Stimulated activated CD8-positive, alpha-beta memory T cell treated with anti-CD3 and anti-CD28 coated beads, Interleukin-15, amount 100 ng/mL, for 1 hour (primary cell): ENCODE results near the gene KIF17.

Experiments used
- DNase-seq: peaks from one replicate; pipeline ENCODE4 v3.0.0-alpha.2; 2020; ENCODE audit warnings: low read depth

KIF17 gene

DNA sequence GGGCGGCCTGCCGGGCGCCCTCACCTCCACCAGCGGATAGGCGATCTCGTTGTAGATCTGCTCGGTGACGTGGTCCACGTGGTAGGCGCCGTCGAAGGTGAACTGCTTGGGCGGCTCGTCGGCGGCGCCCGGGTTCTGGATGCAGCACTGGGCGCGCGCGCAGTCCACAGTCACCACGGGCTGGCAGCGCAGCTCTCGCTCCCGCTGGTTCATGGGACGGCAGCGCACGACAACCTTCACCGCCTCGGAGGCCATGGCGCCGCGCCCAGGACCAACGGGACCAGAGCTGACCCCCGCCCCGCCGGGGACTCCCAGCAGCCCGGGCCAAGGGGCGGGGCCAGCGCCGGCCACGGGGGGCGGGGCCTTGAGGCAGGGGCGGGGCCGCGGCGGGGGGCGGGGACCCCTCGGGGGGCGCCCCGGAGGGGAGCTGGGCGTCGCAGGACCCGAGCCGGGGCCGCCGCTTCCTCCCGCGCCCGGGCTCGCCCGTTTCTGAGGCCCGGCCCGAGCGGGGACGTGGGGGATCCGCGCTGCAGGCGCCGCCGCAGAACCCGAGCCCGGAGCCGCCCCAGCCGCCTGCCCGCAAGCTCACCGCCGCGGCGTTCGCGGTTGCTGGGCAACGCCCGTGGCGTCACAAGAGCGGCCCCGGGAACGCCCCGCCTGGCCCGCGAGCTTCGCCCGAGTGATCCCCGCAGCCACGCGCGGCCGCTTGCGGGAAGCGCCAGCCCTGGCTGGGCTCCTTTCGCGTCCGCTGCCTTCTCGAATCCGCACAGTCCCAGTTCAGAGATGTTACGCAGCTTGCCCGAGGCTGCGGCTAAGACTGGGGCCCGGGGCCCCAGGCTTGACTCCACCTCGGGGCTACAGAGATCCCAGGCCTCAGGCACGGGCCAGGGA lies at the start of gene KIF17:
KIF17 (minus strand) TSS at position 556 of the 891 bp plus-strand sequence; CDS start at position 255, 301 bp downstream.
- DNase-seq = peak; percentile 25

DNA sequence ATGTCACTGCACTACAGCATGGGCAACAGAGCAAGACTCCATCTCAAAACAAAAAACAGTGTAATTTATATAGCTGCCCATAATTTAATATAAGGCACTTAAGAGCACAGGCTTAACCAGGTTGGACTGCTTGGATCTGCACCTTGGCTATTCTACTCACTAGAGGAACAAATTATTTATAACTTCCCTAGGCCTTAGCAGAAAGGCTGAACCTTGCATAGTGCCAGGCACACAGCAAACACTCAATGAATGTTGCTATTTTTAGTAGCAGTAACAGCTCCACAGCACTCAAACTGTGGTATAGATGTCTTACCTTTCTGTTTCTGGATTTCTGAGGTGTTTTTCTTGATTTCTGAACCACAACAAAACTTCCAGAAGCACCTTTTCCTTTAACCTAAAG lies 49.5 kb upstream of the KIF17 start:
- no peak for DNase-seq

DNA sequence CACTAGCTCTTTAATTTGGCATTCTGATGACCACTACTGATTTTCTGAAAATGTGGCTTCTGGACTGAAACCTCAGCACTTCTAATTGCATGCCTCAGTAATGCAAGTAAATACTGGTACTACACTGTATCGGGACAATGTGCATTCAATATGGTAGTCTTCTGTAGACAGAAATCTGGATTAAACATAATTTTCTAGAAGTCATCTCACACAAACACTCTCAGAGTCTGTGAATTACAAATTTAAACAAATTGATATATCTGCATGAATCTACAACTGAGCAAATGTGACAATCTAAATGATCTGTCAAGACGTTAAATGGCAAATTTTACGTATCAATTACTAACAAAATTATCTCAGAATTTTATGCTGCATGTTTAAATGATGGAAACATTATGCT lies 45.6 kb upstream of the KIF17 start:
- DNase-seq = no peak

DNA sequence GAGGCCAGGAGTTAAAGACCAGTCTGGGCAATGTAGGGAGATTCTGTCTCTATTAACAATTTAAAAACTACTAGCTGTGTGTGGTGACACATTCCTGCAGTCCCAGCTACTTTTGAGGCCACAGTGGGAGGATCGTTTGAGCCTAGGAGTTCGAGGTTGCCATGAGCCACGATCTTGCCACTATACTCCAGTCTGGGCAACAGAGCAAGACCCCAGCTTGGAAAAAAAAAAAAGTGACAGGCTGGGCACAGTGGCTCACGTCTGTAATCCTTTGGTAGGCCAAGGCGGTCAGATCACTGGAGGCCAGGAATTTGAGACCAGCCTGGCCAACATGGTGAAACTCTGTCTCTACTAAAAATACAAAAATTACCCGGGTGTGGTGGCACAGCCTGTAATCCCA lies 42.5 kb upstream of the KIF17 start:
- no peak for DNase-seq

DNA sequence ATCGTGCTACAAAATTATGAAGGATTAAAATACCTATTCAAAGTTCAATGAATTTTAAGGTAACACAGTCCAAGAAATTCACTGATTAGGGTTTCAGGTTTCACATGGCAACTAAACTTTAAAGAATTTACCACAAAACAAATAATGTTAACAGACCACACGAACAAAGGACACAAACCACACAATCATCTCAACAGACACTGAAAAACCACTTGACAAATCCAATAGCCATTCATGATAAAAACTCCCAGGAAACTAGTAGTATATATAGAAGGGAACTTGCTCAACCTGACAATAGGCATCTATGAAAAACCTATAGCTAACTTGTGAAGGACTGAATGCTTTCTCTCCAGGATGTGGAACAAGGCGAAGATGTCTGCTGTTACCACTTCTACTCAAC lies 35.8 kb upstream of the KIF17 start:
- DNase-seq = no peak

DNA sequence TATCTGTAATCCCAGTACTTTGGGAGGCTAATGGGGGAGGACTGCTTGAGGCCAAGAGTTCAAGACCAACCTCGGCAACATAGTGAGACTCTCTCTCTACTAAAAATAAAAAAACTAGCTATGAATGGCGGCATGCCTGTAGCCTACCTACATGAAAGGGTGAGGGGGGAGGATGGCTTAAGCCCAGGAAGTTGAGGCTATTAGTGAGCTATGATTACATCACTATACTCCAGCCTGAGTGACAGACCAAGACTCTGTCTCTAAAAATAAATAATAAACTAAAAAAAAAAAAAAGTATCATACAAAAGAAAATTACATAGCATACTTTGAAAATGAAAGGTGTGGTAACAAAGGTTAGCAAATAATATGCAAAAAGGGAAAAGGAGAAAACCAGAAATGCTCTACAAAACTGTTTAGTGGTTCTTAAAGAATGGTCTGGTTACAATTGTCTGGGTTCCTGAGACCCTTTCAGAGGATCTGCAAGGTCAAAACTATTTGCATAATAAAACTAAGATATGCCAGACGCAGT lies 33.7 kb upstream of the KIF17 start:
- no peak for DNase-seq

DNA sequence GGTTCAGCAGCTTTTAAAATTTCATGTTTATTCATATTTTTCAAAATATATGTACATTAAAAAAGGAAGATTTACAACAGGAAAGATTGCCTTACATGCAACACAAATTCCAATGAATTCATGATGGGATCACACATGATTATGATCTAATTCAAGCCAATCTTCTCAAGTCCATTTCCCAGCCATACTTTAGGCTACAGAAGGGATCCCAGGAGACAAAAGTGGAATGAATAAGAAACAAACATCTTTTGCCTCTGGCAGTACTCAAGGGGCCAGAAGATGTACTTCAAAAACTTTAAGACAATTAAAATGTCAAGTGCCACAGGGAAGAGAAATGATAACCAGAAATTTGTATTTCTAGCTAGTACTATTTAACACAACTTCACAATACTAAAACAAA lies 24.9 kb upstream of the KIF17 start:
- no peak for DNase-seq

DNA sequence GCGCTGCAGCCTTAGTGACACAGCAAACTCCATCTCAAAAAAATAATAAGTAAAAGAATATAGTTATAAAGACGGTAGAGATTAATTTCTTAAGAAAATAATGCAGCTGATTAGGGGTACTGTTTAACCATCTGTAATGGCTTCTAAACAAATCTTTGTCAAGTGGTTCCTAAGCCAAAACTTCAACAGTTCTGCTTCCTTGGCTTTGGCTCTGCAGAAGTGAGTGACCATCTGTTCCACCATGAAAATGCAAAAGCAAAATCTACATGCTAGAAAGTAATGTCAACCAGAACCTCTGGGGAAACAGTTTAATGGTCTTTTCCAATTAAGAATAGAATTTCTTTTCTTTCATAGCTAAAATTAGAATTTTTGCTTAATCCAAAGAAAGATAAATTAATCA lies 23.0 kb upstream of the KIF17 start:
- DNase-seq = no peak

DNA sequence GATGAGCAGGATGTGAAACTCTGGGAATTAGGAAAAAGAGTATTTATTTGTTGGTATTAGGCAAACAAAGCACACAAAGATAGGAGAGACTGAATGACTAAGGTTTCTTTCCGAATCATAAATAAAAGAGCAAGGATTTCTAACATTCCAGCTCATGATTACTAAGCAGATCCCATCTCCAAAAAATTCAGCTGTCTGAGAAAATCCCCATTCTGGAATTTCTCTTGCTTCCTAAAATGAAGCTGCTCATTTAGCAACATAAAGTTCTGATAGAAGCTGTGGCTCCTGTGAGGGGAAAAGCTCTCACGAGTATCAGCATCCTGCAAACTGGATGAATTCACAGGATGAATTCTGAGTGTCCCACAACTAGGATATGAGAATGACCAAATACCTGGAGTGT lies 21.4 kb upstream of the KIF17 start:
- no peak for DNase-seq

DNA sequence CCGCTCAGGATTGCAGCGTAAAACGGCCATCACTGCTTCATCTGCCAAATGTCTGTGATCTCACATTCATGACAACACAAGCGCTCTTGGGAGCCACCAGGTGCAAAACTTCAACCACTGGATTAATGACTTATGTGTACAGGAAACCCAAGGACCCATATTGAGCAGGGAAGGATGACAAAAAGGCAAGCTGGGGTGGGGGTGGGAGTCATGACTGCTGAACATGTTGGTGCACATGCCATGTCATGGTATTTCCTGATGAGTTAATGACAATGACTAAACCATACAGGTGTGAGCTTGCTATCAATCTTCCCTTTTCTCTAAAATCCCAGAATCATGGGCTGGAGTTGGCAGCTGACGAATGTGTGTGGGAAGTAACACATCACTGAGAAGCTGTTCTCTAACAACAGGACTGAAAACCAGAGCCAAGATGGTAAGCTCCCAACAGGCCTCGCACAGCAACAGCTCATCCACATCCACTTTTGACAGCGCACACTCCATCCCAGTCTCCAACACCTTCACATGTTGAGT lies 17.8 kb upstream of the KIF17 start:
- no peak for DNase-seq

DNA sequence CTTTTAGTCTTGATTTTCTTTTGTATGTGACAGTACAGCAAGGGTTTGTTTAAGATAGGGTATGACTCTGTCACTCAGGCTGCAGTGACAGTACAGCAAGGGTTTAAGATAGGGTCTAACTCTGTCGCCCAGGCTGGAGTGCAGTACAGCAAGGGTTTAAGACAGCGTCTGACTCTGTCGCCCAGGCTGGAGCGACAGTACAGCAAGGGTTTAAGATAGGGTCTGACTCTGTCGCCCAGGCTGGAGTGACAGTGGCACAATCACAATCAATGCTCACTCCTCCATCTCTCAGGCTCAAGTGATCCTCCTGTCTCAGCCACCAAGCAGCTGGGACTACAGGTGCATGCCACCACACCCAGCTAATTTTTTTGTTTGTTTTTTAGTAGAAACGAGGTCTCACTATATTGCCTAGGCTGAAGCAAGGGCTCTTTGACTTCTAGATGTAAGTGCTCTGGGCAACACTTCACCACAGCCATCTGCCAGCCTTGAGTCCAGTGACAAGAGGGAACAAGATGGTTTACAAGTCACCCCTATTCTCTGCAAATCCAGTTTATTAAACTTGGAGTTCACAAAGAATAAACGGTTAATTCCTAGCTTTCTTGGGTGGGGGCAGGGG lies 15.7 kb upstream of the KIF17 start:
- no peak for DNase-seq

DNA sequence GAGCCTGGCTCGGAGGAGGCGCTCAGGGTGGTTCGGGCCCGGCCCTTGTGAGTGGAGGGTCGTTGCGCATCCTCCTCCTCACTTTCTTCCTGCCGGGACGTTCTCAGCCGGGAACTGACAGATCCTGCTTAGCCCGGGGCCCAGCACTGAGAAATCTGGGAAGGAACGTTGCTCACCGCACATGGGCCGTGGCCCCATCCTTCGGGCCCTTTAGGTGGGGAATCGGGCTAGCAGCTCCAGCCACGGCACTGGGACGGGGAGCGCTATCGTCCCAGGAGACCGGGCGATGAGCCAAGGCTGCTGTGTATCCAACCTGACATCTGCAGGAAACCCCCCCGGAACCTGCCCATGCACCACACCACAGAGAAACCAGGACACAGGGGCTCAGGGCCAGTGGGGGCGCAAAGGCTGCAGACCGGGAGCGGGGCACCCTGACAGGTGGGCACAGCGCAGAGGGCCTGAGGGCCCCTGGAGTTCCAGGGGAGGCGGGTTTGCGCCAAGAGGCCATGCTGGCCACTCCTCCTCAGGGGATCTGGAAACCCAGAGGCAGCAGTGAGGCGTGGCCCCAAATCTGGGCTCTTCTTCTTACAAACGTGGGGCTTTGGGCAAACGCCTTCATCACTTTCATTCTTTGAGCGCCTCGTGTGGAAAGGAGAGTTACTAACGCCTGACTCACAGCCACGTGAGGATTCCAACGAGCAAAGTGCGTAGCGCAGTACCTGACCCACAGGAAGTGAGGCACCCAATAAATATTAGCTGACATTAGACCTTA lies 15.0 kb upstream of the KIF17 start, which contains the start of gene SH2D5:
SH2D5 (minus strand) TSS at position 116 of the 772 bp plus-strand sequence. CDS start 4,659 bp downstream, outside the sequence.
- DNase-seq = peak; percentile 41

DNA sequence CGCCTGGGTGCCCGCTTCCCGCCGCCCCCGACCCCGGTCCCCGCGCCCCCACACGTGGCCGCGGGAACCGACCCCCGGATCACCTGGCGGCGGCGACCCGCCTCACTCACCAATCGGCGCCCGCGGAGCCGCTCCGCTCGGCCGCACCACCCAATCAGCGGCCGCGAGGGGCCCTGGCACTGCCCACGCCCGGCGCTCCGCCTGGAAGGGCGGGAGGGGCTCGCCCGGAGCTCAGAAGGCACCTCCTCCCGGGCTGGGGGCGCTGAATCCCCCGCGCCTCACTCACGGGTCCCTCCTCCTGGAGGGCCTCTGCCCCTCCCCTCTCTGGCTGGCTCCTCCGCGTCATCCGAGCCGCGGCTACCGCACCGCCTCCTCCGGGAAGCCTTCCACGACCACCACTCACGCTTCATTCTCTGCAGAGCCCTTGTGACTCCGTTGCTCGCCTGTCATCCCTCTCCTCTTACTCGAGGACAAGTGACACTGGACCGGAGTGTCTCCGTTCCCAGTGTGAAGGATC lies 14.3 kb upstream of the KIF17 start:
- peak; percentile 16 for DNase-seq

DNA sequence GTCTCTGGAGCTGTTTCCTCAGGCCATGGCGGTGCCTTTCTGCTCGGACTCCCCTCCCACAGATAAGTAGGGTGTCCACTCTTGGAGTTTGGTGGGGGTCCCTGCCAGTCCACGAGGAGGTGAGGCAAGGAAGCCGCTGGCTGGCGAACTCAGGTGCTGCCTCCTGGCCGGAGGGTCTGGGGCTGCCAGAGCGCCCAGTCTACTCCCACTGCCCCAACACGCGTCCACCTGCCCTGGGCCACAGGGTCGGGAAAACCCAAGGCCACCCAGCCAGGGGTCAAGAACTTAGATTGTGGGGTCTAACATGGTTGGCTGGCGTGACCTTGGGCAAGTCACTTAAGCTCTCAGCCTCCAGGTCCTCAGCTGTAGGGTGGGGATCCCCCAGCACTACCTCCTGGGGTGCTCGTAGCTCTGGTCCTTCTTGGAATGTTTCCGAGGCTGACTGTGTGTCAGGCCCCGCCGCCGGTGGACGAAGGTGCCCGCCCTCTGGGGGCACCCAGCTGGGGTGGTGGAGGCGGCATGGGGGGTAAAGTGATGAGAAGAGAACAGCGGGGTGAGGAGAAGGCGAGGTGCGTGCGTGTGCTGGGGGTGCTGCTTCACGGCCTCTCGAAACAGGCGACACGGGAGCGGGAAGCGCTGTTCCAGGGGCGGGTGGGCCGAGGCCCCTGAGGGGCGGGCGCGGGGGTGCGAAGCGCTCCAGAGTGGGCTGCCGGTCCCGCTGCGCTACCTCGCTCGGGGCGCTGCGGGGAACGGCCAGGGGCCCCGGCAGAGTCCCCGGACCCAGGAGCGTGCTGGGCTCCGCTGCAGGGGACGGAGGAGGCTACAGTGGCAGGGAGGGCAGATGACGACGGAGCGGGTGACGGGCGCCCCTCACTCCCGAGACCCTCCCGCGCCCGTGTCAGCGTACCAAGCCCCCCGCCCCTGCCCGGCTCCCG lies 13.5 kb upstream of the KIF17 start:
- DNase-seq = no peak

DNA sequence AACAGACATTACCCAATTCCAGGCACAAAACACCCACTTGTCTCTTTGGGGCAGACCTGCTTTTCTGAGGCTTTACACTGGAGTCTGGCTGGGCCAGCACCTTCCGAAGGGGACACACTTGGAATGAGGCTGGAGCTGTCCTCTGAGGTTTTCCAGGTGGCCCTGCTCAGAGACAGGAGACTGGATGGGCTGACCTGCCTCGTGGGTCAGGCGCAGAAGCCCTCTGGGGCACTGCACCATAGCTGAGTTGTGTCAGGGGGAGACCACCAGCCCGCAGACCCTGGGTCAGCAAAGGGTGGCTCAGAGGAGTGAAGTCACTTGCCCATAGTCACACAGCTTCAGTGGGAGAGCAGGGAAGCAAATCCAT lies 12.9 kb upstream of the KIF17 start:
- no peak for DNase-seq

DNA sequence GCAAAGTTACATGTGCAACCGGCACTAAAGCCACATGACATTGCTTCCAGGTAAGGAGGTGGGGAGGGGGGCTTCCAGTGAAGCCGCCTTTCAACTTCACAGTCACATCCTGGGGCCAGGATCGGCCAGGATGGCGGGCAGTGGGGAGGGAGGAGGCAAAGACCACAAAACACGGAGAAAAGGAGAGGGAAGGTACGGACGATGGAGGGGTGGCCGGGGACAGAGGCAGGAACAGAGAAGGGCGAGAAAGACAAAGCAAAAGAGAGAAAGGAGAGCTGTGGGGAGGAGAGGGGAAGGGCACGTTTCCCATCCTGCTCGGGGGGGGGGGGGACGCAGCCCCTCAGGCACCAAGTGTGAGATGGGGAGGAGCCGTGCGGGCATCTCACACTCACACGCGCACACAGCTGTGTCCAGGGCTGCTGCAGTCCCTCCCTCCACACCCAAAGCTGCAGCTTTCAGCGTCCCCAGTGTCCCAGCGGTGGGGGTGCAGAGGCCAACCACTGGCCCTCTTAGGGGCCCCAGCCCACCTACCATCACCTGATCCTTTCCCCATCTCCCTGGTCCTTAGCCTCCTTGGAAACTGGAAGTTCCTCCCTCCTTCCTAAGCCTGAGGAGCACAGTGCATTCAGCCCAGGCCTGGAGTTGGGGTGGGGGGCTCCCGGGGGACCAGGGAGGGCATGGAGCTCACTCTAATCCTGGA lies 12.3 kb upstream of the KIF17 start:
- no peak for DNase-seq

DNA sequence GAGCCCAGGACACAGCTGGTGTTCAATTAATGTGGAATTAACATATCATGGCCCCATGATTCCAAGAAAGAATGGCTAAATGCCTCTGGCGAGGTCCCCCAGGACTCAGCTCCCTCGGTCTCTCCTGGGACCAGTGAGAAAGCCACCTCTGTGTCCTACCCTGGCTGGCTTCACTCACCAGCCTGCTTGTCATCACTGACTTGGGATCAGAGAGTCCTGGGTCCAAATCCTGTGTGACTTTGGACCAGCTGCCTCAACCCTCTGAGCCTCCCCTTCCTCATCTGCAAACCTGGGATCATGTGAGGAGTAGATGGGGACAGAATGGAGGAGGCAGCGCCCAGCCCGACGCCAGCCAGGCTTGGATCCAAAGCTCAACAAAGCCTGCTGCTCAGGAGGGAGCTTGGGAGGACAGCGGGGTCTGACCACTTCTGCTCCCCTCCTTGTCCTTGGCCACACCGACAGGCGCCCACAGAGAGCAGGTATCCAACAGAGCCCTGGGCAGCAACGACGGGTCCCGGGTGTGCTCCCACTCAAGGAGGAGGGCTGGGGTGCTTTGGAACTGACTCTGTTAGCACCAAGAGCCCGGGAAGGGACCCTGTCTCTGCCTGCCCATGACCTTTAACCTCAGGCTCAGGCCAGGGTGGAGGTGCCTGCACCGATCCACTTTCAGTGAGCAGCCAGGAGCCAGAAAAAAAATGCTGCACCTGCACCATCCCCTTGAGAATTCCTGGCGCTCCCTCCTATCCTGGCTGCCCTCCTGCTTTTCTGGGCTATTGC lies 11.5 kb upstream of the KIF17 start:
- DNase-seq = no peak

DNA sequence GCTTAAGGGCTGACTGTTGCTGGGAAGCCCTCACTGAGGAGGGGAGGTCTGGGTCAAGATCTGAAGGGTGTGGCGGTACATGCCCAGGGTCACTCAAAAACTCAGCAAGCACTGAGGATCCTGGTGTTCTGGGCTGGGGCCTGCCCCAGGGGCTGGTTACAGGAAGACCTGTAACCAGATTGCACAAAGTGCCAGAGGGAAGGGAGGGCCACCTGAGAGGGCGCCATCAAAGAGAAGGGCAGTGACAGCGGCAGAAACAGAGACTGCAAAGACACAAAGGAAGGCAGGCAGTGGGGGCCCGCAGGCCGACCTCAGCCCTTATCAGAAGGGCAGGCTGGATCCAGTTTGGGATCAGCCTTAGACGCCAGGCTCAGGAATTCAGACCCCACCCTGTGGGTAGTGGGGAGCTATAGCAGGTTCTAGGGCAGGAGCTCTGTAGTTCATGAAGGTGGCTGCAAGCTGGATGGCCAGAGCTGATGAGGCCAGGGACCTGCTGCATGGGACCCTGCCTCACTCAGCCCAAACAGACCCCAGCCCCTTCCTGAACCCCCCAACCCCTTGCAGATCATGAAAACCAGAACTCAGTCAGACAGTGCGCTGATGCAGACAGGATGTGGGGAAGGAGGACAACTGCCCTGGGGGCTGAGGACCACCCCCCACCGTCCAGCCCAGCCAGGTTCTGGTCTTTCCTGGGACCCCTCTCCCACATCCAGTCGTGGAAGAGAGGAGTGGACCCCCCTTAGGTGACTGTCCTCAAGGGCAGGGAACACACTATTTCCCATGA lies 10.8 kb upstream of the KIF17 start:
- DNase-seq = no peak
